GOT3 (cell line): ENCODE measurements around the gene TM9SF3.

ENCODE experiments used
- DNase-seq: peaks from one replicate; lab custom pipeline; 2025; ENCODE audit warnings: mixed read lengths; lab: John Stamatoyannopoulos, UW

Gene TM9SF3

GRCh38 chr10:96509017-96509641, 77.7 kb downstream of the TM9SF3 start:
- no peak for DNase-seq

DNA sequence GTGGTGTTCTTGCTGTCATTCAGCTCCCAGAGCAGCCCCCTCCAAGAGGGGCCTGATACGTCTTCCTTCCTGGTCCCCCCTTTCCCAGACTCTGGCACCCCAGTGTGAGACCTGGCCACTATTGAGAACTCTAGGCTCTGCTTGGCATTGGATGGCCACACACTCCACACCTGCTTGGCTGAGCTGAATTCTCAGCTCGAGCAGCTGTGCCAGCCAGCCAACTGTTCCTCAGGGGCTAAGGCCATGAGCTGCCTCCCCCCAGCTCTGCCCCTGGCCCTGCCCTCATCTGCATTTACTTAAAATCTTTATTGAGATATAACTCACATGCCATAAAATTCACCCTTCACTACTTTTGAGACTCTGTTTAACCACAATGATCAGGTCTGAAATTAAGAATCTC, 79.8 kb downstream of the TM9SF3 start:
- DNase-seq: no peak

DNA sequence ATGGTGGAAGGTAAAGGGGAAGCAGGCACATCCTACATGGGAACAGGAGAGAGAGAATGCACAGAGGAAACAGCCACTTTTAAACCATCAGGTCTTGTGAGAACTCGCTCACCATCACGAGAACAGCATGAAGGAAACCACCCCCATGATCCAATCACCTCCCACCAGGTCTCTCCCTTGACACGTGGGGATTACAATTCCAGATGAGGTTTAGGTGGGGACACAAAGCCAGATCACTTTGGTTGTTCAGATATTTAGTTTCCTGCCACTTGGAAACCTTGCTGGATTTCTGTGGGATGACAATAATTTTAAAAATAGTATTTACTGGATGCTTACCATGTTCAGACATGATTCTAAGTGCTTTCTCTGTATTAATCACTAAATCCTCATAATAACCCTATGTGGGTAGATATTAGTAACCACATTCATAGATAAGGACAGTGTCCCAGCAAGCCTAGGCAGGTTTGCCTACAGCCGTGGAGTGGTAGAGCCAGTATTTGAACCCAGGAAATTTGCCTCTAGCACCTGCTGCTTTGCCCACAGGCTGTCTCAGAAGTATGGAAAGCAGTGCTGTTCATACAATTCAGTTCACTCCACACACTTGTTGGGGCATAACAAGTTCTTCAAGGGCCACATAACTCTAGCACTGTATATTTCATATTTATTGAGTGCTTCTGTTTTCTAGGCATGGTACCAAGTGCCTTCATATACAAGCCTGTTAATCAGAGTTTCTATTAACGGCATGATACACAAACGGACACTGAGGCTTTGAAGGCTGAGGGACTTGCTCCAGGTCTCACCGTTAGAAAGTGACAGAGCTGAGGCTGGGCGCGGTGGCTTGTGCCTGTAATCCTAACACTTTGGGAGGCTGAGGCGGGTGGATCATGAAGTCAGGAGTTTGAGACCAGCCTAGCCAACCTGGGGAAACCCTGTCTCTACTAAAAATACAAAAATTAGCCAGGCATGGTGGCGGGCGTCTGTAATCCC, 81.4 kb downstream of the TM9SF3 start:
- no peak for DNase-seq

GRCh38 chr10:96502561-96503282, 84.1 kb downstream of the TM9SF3 start:
- no peak for DNase-seq

DNA sequence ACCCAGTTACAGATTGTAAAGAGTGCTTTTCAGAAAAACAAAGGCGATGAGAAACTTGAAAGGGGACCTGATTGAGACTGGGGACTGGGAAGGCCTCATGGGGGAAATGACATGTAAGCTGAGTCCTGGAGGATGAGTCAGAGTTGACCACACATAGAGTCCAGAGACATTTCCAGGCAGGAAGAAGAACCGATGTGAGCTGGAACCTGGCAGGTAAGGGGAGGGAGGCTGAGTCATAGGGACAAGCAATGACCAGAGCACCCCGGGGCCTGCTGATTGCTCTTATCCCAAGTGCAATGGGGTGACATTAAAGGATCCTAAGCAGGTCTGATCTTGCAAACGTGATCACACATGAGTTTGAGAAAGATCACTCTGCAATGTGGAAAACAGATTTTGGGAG, 84.8 kb downstream of the TM9SF3 start:
- DNase-seq: no peak

DNA sequence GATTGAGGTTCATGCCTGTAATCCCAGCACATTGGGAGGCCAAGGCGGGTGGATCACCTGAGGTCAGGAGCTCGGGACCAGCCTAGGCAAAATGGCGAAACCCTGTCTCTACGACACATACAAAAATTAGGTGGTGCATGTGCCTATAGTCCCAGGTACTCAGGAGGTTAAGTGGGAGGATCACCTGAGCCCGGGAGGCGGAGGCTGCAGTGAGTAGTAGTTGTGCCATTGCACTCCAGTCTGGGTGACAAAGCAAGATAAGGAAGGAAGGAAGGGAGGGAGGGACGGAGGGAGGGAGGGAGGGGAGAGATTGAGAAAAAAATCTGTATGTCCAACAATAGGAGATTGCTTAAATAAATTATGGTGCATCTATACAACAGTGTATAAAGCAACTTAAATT, 86.3 kb downstream of the TM9SF3 start:
- no peak for DNase-seq

DNA sequence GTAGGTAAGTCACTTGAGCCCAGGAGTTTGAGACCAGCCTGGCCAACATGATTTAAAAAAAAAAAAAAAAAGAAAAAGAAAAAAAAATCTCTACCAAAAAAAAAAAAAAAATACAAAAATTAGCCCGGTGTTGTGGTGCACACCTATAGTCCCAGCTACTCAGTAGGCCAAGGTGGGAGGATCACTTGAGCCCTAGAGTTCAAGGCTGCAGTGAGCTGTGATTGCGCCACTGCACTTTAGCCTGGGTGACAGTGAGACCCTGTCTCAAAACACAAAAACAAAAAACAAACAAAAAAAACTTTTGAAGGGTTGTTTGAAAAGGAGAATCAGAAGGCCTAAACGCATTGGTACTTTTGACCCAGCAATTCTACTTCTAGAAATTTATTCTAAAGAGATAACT, 86.8 kb downstream of the TM9SF3 start:
- DNase-seq: no peak

- no peak for DNase-seq
Observed at GRCh38 chr10:96497391-96497790, 89.4 kb downstream of the TM9SF3 start.

GRCh38 chr10:96496281-96496925, 90.4 kb downstream of the TM9SF3 start:
- no peak for DNase-seq

GRCh38 chr10:96495544-96495943, 91.3 kb downstream of the TM9SF3 start:
- DNase-seq: no peak

DNA sequence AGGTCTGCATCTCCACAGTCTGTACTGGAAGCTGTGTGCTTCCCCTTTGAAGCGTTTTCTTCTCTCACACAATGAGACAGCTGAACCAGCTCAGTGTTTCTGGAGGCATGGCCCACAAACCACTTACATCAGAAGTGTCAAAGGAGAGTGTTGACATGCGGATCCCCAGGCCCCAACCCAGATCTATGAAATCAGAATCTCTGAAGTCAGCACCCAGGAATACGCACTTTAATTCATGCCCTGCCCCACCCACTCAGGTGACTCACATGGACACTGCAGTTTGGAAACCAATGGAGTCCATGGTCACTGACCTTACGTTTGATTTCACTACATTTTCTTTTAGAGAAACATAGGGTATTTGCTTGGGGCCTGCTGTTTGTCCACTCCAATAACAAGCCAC, 92.1 kb downstream of the TM9SF3 start:
- no peak for DNase-seq

- DNase-seq: no peak
Observed at GRCh38 chr10:96493871-96494525, 92.8 kb downstream of the TM9SF3 start.

DNA sequence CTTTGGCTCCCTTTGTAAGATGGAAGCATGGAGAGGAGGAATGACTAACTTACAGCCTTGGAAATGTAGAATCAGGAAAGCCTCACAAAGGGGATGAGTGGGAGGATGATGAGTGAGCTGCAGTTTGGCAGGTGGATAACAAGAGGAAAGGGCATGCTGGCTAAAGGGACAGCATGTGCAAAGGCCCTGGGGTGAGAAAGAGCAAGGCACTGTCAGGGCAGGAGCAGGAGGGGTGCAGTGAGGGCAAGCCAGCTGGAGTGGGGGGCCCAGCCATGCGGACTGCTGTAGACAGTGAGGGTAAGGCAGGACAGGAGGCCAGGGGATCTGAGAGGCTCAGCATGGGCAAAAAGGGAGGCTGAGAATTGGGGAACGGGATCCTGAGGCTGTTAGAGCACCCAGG, 93.6 kb downstream of the TM9SF3 start:
- DNase-seq: no peak

- no peak for DNase-seq
Observed at GRCh38 chr10:96491303-96491702, 95.5 kb downstream of the TM9SF3 start.

- DNase-seq: no peak
Observed at GRCh38 chr10:96488161-96488935, 98.5 kb downstream of the TM9SF3 start.

- no peak for DNase-seq
Observed at GRCh38 chr10:96482815-96483588, 103.8 kb downstream of the TM9SF3 start.

DNA sequence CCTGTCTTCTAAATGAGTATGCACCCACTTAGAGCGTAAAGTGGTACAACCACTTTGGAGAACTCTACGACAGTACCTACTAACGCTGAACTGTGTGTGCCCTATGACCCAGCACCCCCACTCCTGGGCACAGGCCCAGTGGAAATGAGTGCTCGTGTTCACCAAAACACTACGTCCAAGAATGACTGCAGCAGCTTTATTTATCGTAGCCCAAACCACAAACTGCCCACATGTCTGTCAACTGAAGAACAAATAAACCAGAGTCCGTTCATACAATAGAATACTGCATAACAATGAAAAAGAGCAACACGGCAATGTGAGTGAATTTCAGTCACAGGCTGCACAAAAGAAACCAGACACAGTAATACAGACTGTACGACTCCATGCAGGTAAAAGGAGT, 108.5 kb downstream of the TM9SF3 start:
- no peak for DNase-seq

- no peak for DNase-seq
Observed at GRCh38 chr10:96473866-96474265, 112.9 kb downstream of the TM9SF3 start.

GRCh38 chr10:96470116-96470743, 116.6 kb downstream of the TM9SF3 start:
- DNase-seq: no peak

GRCh38 chr10:96468845-96469244, 118.0 kb downstream of the TM9SF3 start:
- no peak for DNase-seq
